ENCODE results near the gene NRIP1. TPM values are rescaled to one million over a fixed set of nuclear protein-coding genes. Genes with fewer than 3 reads are reported as not detected.

The NRIP1 gene
- total RNA-seq, 1 experiment from 2014 or later, result 19.1 TPM

DNA sequence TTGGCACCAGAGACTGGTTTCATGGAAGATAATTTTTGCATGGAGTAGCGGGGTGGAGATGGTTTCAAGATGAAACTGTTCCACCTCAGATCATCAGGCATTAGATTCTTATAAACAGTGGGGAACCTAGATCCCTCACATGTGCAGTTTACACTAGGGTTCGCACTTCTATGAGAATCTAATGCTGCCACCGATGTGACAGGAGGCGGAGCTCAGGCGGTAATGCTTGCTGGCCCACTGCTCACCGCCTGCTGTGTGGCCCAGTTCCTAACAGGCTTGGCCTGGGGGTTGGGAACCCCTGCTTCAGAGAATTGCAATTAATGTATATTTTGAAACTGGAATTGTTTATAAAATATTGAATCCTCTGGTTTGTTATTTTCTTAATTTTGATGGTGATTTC lies 92.1 kb downstream of the NRIP1 start:
- no TSS peak for BruUV-seq (replicated peaks)
- ChIA-PET POLR2A (interaction anchor here (0.6 kb wide), 1 partner anchor 11 kb away, joined by 3 read pairs; no protein-coding TSS in a partner anchor), CTCF (no interaction called here)

GRCh38 chr21:14968821-14969220 lies 96.0 kb downstream of the NRIP1 start:
- no peaks in the 10 kb centered on the region for H3K4me1 ChIP-seq (ENCODE audit: control insufficient read depth, insufficient read depth, low read length)

More for the DNA sequence above, 92.1 kb downstream of the NRIP1 start:
- no peaks in the 10 kb centered on the region; the same call in 1 of the 2 replicates for H3K36me3 ChIP-seq (ENCODE audit: control insufficient read depth, insufficient read depth, low read length)
- intact Hi-C loops (cut with micrococcal nuclease; ENCODE audit: unreplicated experiment), result no loop called here
- in situ Hi-C loops (cut with HindIII; ENCODE audit: low pct_unique_long_range_greater_than_20kb, low sequenced_read_pairs), result no loop called here
- no peaks in the 10 kb centered on the region for H3K27me3 ChIP-seq (ENCODE audit: control insufficient read depth, insufficient read depth, low read length)
- no peak overlapping the region for H3K27ac ChIP-seq (ENCODE audit: low read length)
- H3K9me3 ChIP-seq (ENCODE audit: control insufficient read depth, insufficient read depth, low read depth, low read length), result no peaks in the 10 kb centered on the region
- TF ChIP-seq POLR2AphosphoS5 (IDR thresholded peaks at IDR 0.05; ENCODE audit: low read depth, low read length) (no peak), TCF7L2 (IDR thresholded peaks at IDR 0.05; ENCODE audit: low read depth, low read length) (no peak), SIN3A (IDR thresholded peaks at IDR 0.05; ENCODE audit: borderline replicate concordance, insufficient read depth, low read depth, low read length) (no peak)
- TF ChIP-seq, protein P1, sequence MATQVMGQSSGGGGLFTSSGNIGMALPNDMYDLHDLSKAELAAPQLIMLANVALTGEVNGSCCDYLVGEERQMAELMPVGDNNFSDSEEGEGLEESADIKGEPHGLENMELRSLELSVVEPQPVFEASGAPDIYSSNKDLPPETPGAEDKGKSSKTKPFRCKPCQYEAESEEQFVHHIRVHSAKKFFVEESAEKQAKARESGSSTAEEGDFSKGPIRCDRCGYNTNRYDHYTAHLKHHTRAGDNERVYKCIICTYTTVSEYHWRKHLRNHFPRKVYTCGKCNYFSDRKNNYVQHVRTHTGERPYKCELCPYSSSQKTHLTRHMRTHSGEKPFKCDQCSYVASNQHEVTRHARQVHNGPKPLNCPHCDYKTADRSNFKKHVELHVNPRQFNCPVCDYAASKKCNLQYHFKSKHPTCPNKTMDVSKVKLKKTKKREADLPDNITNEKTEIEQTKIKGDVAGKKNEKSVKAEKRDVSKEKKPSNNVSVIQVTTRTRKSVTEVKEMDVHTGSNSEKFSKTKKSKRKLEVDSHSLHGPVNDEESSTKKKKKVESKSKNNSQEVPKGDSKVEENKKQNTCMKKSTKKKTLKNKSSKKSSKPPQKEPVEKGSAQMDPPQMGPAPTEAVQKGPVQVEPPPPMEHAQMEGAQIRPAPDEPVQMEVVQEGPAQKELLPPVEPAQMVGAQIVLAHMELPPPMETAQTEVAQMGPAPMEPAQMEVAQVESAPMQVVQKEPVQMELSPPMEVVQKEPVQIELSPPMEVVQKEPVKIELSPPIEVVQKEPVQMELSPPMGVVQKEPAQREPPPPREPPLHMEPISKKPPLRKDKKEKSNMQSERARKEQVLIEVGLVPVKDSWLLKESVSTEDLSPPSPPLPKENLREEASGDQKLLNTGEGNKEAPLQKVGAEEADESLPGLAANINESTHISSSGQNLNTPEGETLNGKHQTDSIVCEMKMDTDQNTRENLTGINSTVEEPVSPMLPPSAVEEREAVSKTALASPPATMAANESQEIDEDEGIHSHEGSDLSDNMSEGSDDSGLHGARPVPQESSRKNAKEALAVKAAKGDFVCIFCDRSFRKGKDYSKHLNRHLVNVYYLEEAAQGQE (IDR thresholded peaks at IDR 0.05; ENCODE audit: insufficient read depth in 1 of 2, low read depth in 2 of 2, low read length in 1 of 2), result no peak
- H3K4me1 ChIP-seq (ENCODE audit: control insufficient read depth, insufficient read depth, low read length), result no peaks in the 10 kb centered on the region
- H3K4me3 ChIP-seq (ENCODE audit: low read depth in 2 of 2, low read length in 2 of 2), result no peak overlapping the region
- DNase-seq (ENCODE audit: low read depth, low spot score), result no peak
- ATAC-seq, result no peak

More at GRCh38 chr21:14968821-14969220, 96.0 kb downstream of the NRIP1 start:
- ATAC-seq (no peak), DNase-seq (ENCODE audit: low read depth, low spot score) (no peak)
- CTCF ChIA-PET, result no interaction called here
- intact Hi-C loops (cut with micrococcal nuclease; ENCODE audit: unreplicated experiment), result no loop called here
- no peak overlapping the region for H3K27ac ChIP-seq (ENCODE audit: low read length)
- no peak overlapping the region for H3K4me3 ChIP-seq (ENCODE audit: low read depth in 2 of 2, low read length in 2 of 2)
- BruUV-seq (replicated peaks), result no TSS peak
- in situ Hi-C loops (cut with HindIII; ENCODE audit: low pct_unique_long_range_greater_than_20kb, low sequenced_read_pairs), result no loop called here
- no peaks in the 10 kb centered on the region for H3K9me3 ChIP-seq (ENCODE audit: control insufficient read depth, insufficient read depth, low read depth, low read length)
- no peaks in the 10 kb centered on the region for H3K27me3 ChIP-seq (ENCODE audit: control insufficient read depth, insufficient read depth, low read length)
- POLR2A ChIA-PET, result no interaction called here
- H3K36me3 ChIP-seq (ENCODE audit: control insufficient read depth, insufficient read depth, low read length), result no peaks in the 10 kb centered on the region; the same call in 1 of the 2 replicates
- TF ChIP-seq, protein P1 (IDR thresholded peaks at IDR 0.05; ENCODE audit: insufficient read depth in 1 of 2, low read depth in 2 of 2, low read length in 1 of 2), result no peak
- TF ChIP-seq, protein P2, sequence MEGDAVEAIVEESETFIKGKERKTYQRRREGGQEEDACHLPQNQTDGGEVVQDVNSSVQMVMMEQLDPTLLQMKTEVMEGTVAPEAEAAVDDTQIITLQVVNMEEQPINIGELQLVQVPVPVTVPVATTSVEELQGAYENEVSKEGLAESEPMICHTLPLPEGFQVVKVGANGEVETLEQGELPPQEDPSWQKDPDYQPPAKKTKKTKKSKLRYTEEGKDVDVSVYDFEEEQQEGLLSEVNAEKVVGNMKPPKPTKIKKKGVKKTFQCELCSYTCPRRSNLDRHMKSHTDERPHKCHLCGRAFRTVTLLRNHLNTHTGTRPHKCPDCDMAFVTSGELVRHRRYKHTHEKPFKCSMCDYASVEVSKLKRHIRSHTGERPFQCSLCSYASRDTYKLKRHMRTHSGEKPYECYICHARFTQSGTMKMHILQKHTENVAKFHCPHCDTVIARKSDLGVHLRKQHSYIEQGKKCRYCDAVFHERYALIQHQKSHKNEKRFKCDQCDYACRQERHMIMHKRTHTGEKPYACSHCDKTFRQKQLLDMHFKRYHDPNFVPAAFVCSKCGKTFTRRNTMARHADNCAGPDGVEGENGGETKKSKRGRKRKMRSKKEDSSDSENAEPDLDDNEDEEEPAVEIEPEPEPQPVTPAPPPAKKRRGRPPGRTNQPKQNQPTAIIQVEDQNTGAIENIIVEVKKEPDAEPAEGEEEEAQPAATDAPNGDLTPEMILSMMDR (IDR thresholded peaks at IDR 0.05), result no peak
- TF ChIP-seq POLR2AphosphoS5 (IDR thresholded peaks at IDR 0.05; ENCODE audit: low read depth, low read length) (no peak), SIN3A (IDR thresholded peaks at IDR 0.05; ENCODE audit: borderline replicate concordance, insufficient read depth, low read depth, low read length) (no peak), TCF7L2 (IDR thresholded peaks at IDR 0.05; ENCODE audit: low read depth, low read length) (no peak)
